Stomach (tissue), 9 donors: ENCODE data around the gene COLEC12. TPM values are rescaled to one million over a fixed set of nuclear protein-coding genes. Genes with fewer than 3 reads are reported as not detected.
A peak's percentile ranks its signal among the peaks of the same experiment; 100 is the strongest.
"Not testable (repeated sequence)": the region's sequence is repeated elsewhere in the genome, so short reads cannot be mapped to it uniquely, and the experiment has no call there.

Experiments
- DNase-seq, 2 donors: peaks; one replicate each; pipeline versions ENCODE4 v3.0.0 to v3.0.0-alpha.2; 2013 to 2019
- H3K27ac ChIP-seq, 5 donors: fragments of 200-600 bp in 4 of 5; sonication (generic) in 4 of 5; one replicate each; pipeline ENCODE4 v1.5.1; 2013 to 2019; ENCODE audit warnings: mild to moderate bottlenecking in 1 of 5, moderate library complexity in 1 of 5
- H3K27me3 ChIP-seq, 3 donors: fragments of 200-600 bp; sonication (generic); one replicate each; pipeline ENCODE4 v1.5.1; 2017 to 2019; ENCODE audit warnings: mixed run types in 1 of 3
- H3K36me3 ChIP-seq, 4 donors: fragments of 200-600 bp; sonication (generic); 1 replicate in 3 of 4; 2 replicates in 1 of 4; pipeline ENCODE4 v1.5.1; 2016 to 2019
- H3K4me1 ChIP-seq, 4 donors: fragments of 200-600 bp; sonication (generic); one replicate each; pipeline ENCODE4 v1.5.1; 2016 to 2019
- H3K4me3 ChIP-seq, 4 donors: fragments of 200-600 bp; sonication (generic) in 3 of 4; one replicate each; pipeline ENCODE4 v1.5.1; 2016 to 2019; ENCODE audit warnings: mild to moderate bottlenecking in 1 of 4
- H3K9me3 ChIP-seq, 4 donors: fragments of 200-600 bp; sonication (generic); one replicate each; pipeline ENCODE4 v1.5.1; 2016 to 2019
- CTCF ChIP-seq, 7 experiments: fragments of 450-650 bp in 4 of 7; fragments of 200-600 bp in 3 of 7; sonication (generic) in 3 of 7; IDR thresholded peaks; one replicate each; pipeline ENCODE4 v1.5.1; 2016 to 2019; ENCODE audit warnings: antibody characterized with exemption in 7 of 7, control low read depth in 2 of 7, mild to moderate bottlenecking in 1 of 7
- EP300 ChIP-seq: sonication (generic); formaldehyde crosslinking; IDR thresholded peaks from one replicate; pipeline ENCODE4 v1.6.1; 2017; ENCODE audit warnings: antibody characterized with exemption
- POLR2A ChIP-seq, 4 donors: fragments of 450-650 bp; IDR thresholded peaks; one replicate each; pipeline ENCODE4 v1.6.1; 2016; ENCODE audit warnings: antibody characterized with exemption in 4 of 4, control low read depth in 2 of 4, mild to moderate bottlenecking in 1 of 4, moderate library complexity in 1 of 4
- POLR2AphosphoS5 ChIP-seq, 3 donors: sonication (generic); formaldehyde crosslinking; IDR thresholded peaks; one replicate each; pipeline ENCODE4 v1.6.1; 2016; ENCODE audit warnings: antibody characterized with exemption in 3 of 3
- WGBS, 5 donors: extraction: QIAGEN DNeasy Blood & Tissue Kit in 3 of 5; methylation state at CpG; one replicate each; pipeline versions ENCODE4 v1.1.5 to v1.1.7; 2013 to 2018; 5-methylcytosine and 5-hydroxymethylcytosine counted together
- intact Hi-C: fragments of 100-400 bp; cut with DNase I; formaldehyde crosslinking; loops from one replicate; pipeline ENCODE4 v1.15.1; 2023; ENCODE audit warnings: low total_unique reads
- polyA plus RNA-seq, 3 donors: library from polyadenylated mRNA; stranded (reverse); fragments of 200-250 nt; gene quantifications; one replicate each; pipeline ENCODE4 v1.2.3, GENCODE V29; 2013
- total RNA-seq, 5 donors: library from RNA; depleted of rRNA; stranded (reverse); fragments of >200 nt; gene quantifications; one replicate each; pipeline versions ENCODE4 v1.1.0 to v1.2.3, GENCODE V29; 2014 to 2016
- donor health status: healthy with polysubstance abuse.
- donor health status: Bipolar disorder and iron deficiency.
- donor health status: healthy.

Gene COLEC12
- total and polyA plus RNA-seq, 8 donors, result 1.7 to 37.5 (median 5.6) TPM

GRCh38 chr18:292271-292670 is 208.2 kb downstream of the COLEC12 start:
- TF ChIP-seq EP300 (no peak), POLR2A (IDR thresholded peaks at IDR 0.05) (no peak), CTCF (IDR thresholded peaks at IDR 0.05) (no peak)
- intact Hi-C loops, result no loop called here
- H3K9me3 ChIP-seq, result no peaks in the 10 kb centered on the region

GRCh38 chr18:289970-290369 is 210.5 kb downstream of the COLEC12 start:
- intact Hi-C loops, result loop anchor here (5.0 kb wide), 1 partner anchor 327 kb away; no protein-coding TSS in a partner anchor
- H3K36me3 ChIP-seq, H3K27me3 ChIP-seq, H3K27ac ChIP-seq, H3K4me1 ChIP-seq, H3K4me3 ChIP-seq, H3K9me3 ChIP-seq, DNase-seq: not testable (repeated sequence)
- 72 to 89% (median 82%) methylated on average over 4 of the region's 4 CpGs for WGBS, 5 donors

More at GRCh38 chr18:292271-292670, 208.2 kb downstream of the COLEC12 start:
- no peak overlapping the region for H3K27ac ChIP-seq
- no peak for DNase-seq
- H3K4me3 ChIP-seq, result no peak overlapping the region
- 49 to 64% (median 51%) methylated on average over 3 of the region's 3 CpGs for WGBS, 5 donors
- no peaks in the 10 kb centered on the region for H3K4me1 ChIP-seq
- H3K36me3 ChIP-seq, result no peaks in the 10 kb centered on the region
- no peaks in the 10 kb centered on the region for H3K27me3 ChIP-seq

- intact Hi-C loops, result loop anchor here (5.0 kb wide), 1 partner anchor 328 kb away; no protein-coding TSS in a partner anchor
- no peaks in the 10 kb centered on the region for H3K9me3 ChIP-seq
- 40 to 92% (median 64%) methylated on average over 1 of the region's 1 CpG for WGBS, 5 donors
Observed at GRCh38 chr18:289026-289425, 211.5 kb downstream of the COLEC12 start.

GRCh38 chr18:286515-287310 is 213.8 kb downstream of the COLEC12 start:
- DNase-seq, result peak in 1 of 2 donors; percentile 58
- TF ChIP-seq EP300 (no peak), CTCF (IDR thresholded peaks at IDR 0.05) (peak in 3 of 7 experiments; percentile 20 to 41 (median 28)), POLR2A (IDR thresholded peaks at IDR 0.05) (no peak), POLR2AphosphoS5 (IDR thresholded peaks at IDR 0.05) (no peak)
- intact Hi-C loops, result loop anchor here (5.0 kb wide), 1 partner anchor 331 kb away; no protein-coding TSS in a partner anchor
- Histone ChIP-seq H3K27me3 (no peaks in the 10 kb centered on the region), H3K4me1 (no peaks in the 10 kb centered on the region), H3K9me3 (no peaks in the 10 kb centered on the region), H3K27ac (no peak overlapping the region), H3K4me3 (no peak overlapping the region), H3K36me3 (no peaks in the 10 kb centered on the region)
- WGBS, 5 donors, result 57 to 60% (median 59%) methylated on average over 8 of the region's 8 CpGs

More at GRCh38 chr18:289026-289425, 211.5 kb downstream of the COLEC12 start:
- Histone ChIP-seq H3K27ac (no peak overlapping the region), H3K4me1 (no peaks in the 10 kb centered on the region), H3K27me3 (no peaks in the 10 kb centered on the region), H3K36me3 (no peaks in the 10 kb centered on the region), H3K4me3 (no peak overlapping the region)
- DNase-seq, result no peak
- TF ChIP-seq POLR2A (IDR thresholded peaks at IDR 0.05) (no peak), CTCF (IDR thresholded peaks at IDR 0.05) (no peak), EP300 (no peak), POLR2AphosphoS5 (IDR thresholded peaks at IDR 0.05) (no peak)

GRCh38 chr18:285817-286216 is 214.7 kb downstream of the COLEC12 start:
- TF ChIP-seq POLR2A (IDR thresholded peaks at IDR 0.05) (no peak), EP300 (no peak), POLR2AphosphoS5 (IDR thresholded peaks at IDR 0.05) (no peak), CTCF (IDR thresholded peaks at IDR 0.05) (no peak)
- H3K36me3 ChIP-seq, result no peaks in the 10 kb centered on the region
- no peak overlapping the region for H3K27ac ChIP-seq
- H3K4me3 ChIP-seq, result no peak overlapping the region
- H3K4me1 ChIP-seq, result no peaks in the 10 kb centered on the region
- WGBS, 5 donors, result 79 to 84% (median 80%) methylated on average over 6 of the region's 6 CpGs
- no peaks in the 10 kb centered on the region for H3K9me3 ChIP-seq
- intact Hi-C loops, result loop anchor here (5.0 kb wide), 1 partner anchor 331 kb away; no protein-coding TSS in a partner anchor
- H3K27me3 ChIP-seq, result no peaks in the 10 kb centered on the region
- DNase-seq, result no peak
